GM12892 (cell line): ENCODE results near the gene CRIM1.

Source experiments
- POLR2A ChIP-seq: IDR thresholded peaks from 2 replicates; pipeline ENCODE4 v1.6.1; 2011; ENCODE audit warnings: low read depth, low read length, control low read depth
- POLR2AphosphoS5 ChIP-seq: IDR thresholded peaks from 2 replicates; pipeline ENCODE4 v1.6.1; 2011; ENCODE audit warnings: low read depth, low read length, control low read depth
- TAF1 ChIP-seq: IDR thresholded peaks from 2 replicates; pipeline ENCODE4 v1.6.1; 2011; ENCODE audit warnings: low read depth, mild to moderate bottlenecking, control low read depth, low read length, borderline replicate concordance

- TF ChIP-seq POLR2AphosphoS5: no peak
- TF ChIP-seq POLR2A: no peak
- no peak for TF ChIP-seq TAF1
Measured at GRCh38 chr2:36355890-36356297, 316 bp downstream of the CRIM1 start.
